ENCODE data around the gene SH3BP2. TPM values are rescaled to one million over a fixed set of nuclear protein-coding genes. Genes with fewer than 3 reads are reported as not detected.
A peak's percentile ranks its signal among the peaks of the same experiment; 100 is the strongest.

Gene SH3BP2
- polyA plus RNA-seq, 3 donors, result 19.1 to 478 (median 26.9) TPM

GRCh38 chr4:2859514-2859913 is 66.6 kb downstream of the SH3BP2 start:
- H3K27me3 Mint-ChIP-seq (ENCODE audit: low read depth in 3 of 3), result no peaks in the 10 kb centered on the region

More at GRCh38 chr4:2859514-2859913, 66.6 kb downstream of the SH3BP2 start:
- TF ChIP-seq CTCF (IDR thresholded peaks at IDR 0.05), result no peak
- H3K27ac Mint-ChIP-seq, result peak overlapping the region in 4 of 7 donors; percentile 14 to 63 (median 42)
- Histone ChIP-seq H4K20me1 (ENCODE audit: insufficient read depth, low read length) (peaks cover 96% of the 10 kb centered on the region), H3K9ac (ENCODE audit: insufficient read depth, low read length, poor library complexity, severe bottlenecking) (no peak overlapping the region), H3K27me3 (ENCODE audit: control insufficient read depth in 2 of 2, insufficient read depth in 2 of 2, low read length in 2 of 2) (no peaks in the 10 kb centered on the region), H3K9me3 (replicated peaks in 1 of 2; ENCODE audit: control insufficient read depth in 1 of 2, insufficient read depth in 1 of 2, low read length in 2 of 2) (no peaks in the 10 kb centered on the region), H3K79me2 (ENCODE audit: insufficient read depth, low read length) (peaks cover 98% of the 10 kb centered on the region), H3K36me3 (replicated peaks in 1 of 2; ENCODE audit: control insufficient read depth in 1 of 2, insufficient read depth in 2 of 2, low read length in 2 of 2) (peaks cover 7 to 13% of the 10 kb centered on the region in 2 donors), H3K4me3 (replicated peaks in 1 of 3; ENCODE audit: low read depth in 2 of 3, low read length in 3 of 3) (peak overlapping the region in 1 of 3 experiments; percentile 4), H3K27ac (ENCODE audit: low read depth in 1 of 2, low read length in 2 of 2) (peak overlapping the region in 1 of 2 donors; percentile 62), H3K4me1 (ENCODE audit: control insufficient read depth in 1 of 2, insufficient read depth in 2 of 2, low read length in 2 of 2) (peaks cover 58 to 59% of the 10 kb centered on the region in 2 donors), H3K4me2 (replicated peaks; ENCODE audit: extremely low read depth, low read length, poor library complexity, severe bottlenecking) (peak overlapping the region; percentile 6), H2AFZ (ENCODE audit: insufficient read depth, low read depth, low read length, poor library complexity, severe bottlenecking) (no peak overlapping the region)
- intact Hi-C loops (cut with micrococcal nuclease), result no loop called here
- peaks cover 18 to 27% of the 10 kb centered on the region in 2 donors for H3K36me3 Mint-ChIP-seq
- H3K4me1 Mint-ChIP-seq, result peaks cover 59% of the 10 kb centered on the region
- no peaks in the 10 kb centered on the region for H3K9me3 Mint-ChIP-seq
- peak in 1 of 3 donors; percentile 34 for DNase-seq
- no peak overlapping the region for H3K4me3 Mint-ChIP-seq
- WGBS (ENCODE audit: insufficient coverage), result no CpG with 5 or more reads among the region's 3 CpGs
